CD4-positive, alpha-beta T cell treated with Interleukin-4 for 1 hour (primary cell): ENCODE measurements around the gene CCDC201.

Experiments
- DNase-seq, 2 donors: peaks; one replicate each; pipeline ENCODE4 v3.0.0-alpha.2; 2020 to 2022

Gene CCDC201, protein sequence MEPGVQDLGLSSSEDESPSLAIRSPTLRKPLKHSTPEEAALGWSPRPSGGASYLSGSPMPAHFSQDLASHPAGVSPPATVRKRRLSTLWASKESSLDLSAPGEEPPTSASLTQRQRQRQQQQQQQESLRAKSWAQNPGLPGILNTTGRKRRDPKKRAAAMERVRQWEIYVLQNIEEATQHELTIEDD

DNA sequence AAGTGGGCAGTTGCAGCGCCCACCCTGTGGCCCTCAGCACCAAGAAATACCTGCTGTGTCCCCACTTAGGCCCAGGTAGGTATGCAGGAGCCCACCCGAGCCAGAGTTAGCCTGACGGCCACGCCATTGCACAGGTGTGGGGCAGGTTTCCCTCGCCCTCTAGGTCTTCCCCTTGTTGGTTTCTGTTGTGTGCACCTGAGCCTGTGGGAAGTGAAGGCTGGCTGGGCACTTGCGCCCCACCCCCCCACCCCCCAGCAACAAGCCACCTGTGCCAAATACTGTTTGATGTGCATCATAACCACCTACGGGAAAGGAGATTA, at the start of gene CCDC201:
Gene CCDC201 (minus strand): TSS at position 48 of the 320 bp plus-strand sequence. CDS start 75 bp downstream, outside the sequence.
- DNase-seq: no peak

- peak in 1 of 2 donors; percentile 33 for DNase-seq
Measured at GRCh38 chr7:45921699-45922519, 49.0 kb upstream of the CCDC201 start.

- no peak for DNase-seq
Measured at GRCh38 chr7:45921381-45921698, 48.5 kb upstream of the CCDC201 start.

DNA sequence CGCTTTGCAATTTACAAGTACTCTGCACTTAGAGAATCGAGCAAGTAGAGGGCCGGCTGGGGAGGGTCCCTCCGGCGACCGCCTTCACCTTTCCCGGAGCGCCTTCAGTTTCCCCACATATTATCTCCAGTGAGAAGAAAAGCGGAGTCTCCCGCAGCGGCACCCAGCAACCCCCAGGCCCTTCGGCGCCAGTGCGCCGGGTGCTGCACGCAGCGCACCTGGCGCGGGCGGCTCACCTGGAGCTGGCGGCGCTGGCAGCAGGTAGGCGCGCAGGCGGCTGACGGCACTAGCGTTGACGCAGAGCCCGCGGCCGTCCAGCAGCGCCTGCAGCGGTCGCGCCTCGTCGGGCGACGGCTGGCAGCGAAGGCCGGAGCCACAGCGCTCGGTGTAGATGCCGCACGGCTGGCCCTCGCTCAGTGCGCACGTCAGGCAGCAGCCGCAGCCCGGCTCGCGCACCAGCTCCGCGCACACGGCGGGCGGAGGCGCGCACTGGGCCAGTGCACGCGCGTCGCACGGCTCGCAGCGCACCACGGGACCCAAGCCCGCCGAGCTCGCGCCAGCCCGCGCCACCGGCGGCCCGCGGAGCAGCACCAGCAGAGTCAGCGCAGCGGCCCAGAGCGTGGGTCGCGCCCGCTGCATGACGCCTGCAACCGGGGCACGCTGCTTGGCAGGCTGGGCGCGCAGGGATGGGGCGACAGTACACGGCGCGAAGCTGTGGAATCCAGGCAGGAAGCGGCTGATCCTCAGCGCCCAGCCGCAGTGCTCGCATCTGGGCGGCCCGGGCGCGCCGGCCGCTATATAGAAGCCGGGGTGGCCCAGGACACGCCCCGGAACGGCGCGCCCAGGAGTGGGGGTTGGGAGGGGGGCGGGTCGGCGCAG, 47.9 kb upstream of the CCDC201 start, which contains the start of gene IGFBP3:
Gene IGFBP3 (minus strand): TSS at position 771 of the 879 bp plus-strand sequence. CDS start 132 bp downstream, at position 639.
- peak in 1 of 2 donors; percentile 48 for DNase-seq

DNA sequence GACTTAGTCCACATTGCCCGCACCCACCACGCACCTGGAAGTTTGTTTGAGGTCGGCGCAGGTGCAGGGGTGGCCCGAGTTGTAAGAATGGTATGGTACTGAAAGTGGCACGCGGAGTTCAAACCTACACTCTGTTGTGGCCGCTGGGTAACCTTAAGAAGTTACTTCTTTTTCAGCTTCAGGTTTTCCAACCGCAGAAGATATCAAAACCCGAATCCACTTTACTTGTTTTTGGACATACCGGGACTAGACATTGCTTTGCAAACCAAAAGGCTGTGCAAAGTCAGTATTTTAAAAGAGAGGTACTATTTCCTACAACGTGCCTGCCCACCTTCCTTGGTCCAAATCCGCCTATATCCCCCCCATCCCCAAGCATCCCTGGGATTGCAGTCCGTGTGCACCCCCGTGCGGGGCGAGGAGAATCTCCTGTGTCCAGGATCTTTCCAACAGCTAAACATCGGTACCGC, 47.1 kb upstream of the CCDC201 start:
- DNase-seq: no peak

GRCh38 chr7:45919231-45919784, 46.4 kb upstream of the CCDC201 start:
- no peak for DNase-seq

- no peak for DNase-seq
Measured at GRCh38 chr7:45918556-45918955, 45.7 kb upstream of the CCDC201 start.

DNA sequence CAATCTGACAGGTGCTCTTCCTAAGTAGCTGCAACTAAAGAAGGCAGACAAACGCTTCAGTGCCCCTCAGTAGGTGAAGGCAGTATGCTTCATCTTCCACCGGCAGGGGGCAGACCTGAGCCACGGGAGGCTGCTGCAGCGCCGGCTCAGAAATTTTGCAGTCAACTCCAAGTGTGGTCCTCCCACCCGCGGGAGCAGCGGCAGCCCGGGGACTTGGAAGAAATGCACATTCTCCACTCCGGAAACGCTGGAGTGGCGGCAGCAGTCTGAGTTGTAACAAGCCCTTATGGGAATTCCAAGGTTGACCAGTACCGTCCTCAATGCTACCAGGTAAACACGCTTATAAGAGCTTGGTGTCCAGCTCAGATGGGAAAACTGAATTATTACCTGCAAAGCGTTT, 44.8 kb upstream of the CCDC201 start:
- peak; percentile 62 to 64 for DNase-seq

- no peak for DNase-seq
Measured at GRCh38 chr7:45917064-45917463, 44.2 kb upstream of the CCDC201 start.

- DNase-seq: no peak
Measured at GRCh38 chr7:45915606-45916005, 42.7 kb upstream of the CCDC201 start.

- no peak for DNase-seq
Measured at GRCh38 chr7:45914911-45915310, 42.0 kb upstream of the CCDC201 start.

GRCh38 chr7:45912972-45913371, 40.1 kb upstream of the CCDC201 start:
- no peak for DNase-seq

- DNase-seq: no peak
Measured at GRCh38 chr7:45911311-45911710, 38.4 kb upstream of the CCDC201 start.

DNA sequence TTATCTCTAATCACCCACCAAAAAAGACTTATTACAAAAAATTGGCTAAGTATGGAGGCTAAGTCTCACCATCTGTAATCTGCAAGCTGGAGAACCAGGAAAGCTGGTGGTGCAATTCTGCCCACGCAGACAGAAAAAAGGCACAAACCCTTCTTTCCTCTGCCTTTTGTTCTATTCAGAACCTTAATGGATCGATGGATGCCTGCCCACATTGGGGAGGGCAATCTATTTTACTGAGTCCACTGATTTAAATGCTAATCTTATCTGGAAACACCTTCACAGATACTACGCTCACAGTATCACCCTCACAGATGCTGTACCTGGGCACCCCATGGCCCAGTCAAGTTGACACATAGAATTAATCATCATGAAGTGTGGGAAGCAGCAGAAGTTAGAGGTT, 38.0 kb upstream of the CCDC201 start:
- DNase-seq: no peak

DNA sequence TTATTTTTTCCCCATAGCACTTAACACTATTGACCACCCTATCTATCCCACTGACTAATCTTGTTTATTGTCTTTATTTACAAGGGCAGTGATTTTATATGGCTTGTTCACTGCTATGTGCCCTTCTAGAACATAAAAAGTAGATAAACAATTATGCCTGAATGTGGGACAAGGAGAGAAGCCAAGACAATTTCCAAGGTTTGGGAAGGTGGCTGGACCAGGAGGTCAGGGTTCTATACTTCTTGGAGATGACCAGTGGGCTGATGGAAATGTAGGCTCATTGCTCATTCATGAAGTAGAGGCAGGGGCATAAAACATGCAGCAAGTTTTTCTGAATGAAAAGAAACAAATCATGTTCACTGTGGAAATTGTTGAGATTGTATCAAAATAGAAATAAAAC, 36.7 kb upstream of the CCDC201 start:
- no peak for DNase-seq

DNA sequence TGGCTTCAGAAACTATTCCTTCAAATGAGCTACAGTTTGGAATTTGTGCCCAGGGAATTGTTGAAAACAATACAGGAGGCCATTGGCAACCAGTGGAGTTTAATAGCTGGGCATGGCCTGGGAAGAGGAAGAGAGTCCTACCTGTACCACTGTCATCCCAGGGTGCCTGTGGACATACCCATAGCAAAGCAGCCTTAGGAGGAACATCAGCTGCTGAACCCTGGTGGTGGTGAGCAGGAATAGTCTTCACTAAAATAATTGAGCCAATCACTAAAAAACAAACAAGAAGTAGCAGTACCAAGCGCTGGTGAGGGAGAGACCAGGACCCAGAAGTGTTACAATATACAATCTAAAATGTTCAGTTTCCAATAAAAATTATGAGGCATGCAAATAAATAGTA, 29.9 kb upstream of the CCDC201 start:
- DNase-seq: no peak

DNA sequence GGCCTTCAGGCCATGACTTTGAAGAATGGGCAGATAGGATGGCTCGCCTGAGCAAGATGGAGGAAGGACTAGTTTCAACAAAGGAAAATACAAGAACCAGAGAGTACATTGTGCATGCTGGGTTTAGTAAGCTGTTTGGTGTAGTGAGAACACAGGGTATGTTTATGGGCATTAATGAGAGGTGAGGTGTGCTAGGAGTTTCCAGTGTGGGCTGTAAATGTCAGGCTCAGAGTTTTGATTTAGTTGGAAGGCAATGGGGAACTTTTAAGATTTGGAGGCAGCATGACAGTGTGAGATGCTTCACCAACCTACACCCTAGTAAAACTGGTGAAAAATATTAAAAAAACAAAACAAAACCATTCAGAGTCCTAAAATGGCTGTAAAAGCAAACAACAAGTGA, 28.7 kb upstream of the CCDC201 start:
- no peak for DNase-seq

DNA sequence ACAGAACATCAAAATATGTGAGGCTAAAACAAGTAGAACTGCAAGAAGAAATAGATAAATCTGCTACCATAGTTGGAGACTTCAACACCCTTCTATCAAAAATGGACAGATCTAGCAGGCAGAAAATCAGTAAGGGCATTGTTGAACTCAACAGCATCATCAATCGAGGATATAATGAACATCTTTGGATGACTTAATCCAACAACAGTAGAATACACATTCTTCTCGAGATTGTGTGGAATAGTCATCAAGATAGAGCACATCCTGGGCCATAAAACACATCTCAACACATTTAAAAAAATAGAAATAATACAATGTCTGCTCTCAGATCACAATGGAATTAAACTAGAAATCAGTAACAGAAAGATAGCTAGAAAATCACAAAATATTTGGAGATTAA, 25.3 kb upstream of the CCDC201 start:
- DNase-seq: no peak

DNA sequence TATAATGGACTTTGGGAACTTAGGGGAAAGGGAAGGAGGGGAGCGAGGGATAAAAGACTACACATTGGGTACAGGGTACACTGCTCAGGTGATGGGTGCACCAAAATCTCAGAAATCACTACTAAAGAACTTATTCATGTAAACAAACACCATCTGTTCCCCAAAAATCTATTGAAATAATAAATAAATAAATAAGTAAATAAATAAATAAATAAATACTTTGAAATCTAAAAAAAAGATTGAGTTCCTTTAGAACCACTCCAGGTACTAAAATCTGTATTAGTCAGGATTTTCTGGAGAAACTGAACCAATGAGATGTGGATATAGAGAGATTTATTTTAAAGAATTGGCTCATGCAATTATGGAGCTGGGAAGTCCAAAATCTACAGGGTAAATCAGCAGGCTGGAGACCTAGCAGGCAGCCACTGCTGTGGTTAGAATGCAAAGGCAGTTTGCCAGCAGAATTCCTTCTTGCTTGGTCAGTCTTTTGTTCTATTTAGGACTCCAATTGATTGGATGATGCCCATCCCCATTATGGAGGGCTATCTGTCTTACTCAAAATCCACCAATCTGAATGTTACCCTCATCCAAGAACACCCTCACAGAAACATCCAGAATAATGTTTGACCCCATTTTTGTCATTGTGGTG, 24.3 kb upstream of the CCDC201 start:
- DNase-seq: no peak

DNA sequence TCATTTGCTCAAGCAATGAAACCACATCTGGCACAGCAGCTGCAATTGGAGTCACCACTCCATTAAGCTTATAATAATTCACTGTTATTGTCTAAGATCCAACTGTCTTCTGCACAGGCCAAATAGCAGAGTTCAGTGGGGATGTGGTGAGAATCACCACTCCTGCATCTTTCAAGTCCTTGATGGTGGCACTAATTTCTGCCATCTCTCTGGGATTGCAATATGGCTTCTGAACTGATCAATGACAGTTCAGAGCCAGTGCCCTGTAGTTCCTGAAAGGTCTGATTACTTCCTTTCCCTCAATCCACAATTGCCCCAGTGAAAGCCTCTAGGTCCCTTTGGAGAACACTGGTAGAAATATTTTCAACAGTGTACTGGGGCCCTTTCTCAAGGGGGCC, 21.8 kb upstream of the CCDC201 start:
- DNase-seq: no peak

DNA sequence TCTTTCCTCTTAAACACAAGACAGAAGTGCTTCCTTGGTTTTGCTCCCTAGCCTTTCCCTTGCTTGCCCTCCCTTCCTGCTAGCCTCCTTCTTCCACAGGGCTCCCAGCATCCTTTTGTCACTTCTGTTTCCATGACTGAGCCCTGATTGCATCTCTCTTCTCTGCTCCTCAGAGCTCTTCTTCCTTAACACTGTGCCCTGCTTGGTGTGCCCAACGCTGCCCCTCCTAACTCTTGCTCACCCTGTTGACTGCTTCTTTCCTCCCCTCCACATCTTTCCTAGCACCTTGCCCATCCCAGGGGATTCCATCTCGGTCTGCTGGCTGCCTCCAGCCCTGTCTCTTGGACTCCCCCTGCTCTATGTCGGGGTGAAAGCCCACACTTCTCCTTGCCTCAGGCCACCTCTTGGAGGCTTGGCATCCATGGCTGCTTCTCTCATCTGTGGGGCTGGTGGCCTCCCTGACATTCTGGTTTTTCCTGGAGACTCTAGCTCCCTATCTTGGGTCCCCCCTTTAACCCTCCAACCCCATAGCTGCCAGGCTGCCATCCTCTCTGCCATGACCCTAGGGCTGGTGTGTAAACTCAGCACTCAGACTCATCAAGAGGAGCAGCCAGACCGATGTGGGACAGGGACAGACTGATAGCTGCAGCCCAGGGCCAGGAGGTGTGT, 21.2 kb upstream of the CCDC201 start:
- no peak for DNase-seq

- DNase-seq: no peak
Measured at GRCh38 chr7:45893374-45893995, 20.6 kb upstream of the CCDC201 start.
